GM23248 (cell line): ENCODE results near the gene CT55.

ENCODE experiments used
- EZH2 ChIP-seq: fragments of 200-600 bp; sonication (generic); IDR thresholded peaks from 2 replicates; pipeline ENCODE4 v1.6.1; 2018; ENCODE audit warnings: antibody characterized with exemption, mild to moderate bottlenecking; ENCODE audit not compliant: insufficient read depth, poor library complexity, severe bottlenecking
- EZH2phosphoT487 ChIP-seq: fragments of 200-600 bp; sonication (generic); IDR thresholded peaks from 2 replicates; pipeline ENCODE4 v1.6.1; 2018; ENCODE audit warnings: antibody characterized with exemption, moderate library complexity, mild to moderate bottlenecking, low read depth; ENCODE audit not compliant: insufficient read depth

- TF ChIP-seq EZH2phosphoT487 (no peak), EZH2 (no peak)
Observed at GRCh38 chrX:135168486-135168885, 2.7 kb downstream of the CT55 start.
